Prostate gland (tissue), 2 donors: ENCODE measurements around the gene SH3TC2.

Experiments used
- CTCF ChIP-seq, 4 experiments: fragments of 200-600 bp in 2 of 4; fragments of 450-650 bp in 2 of 4; sonication (generic) in 2 of 4; IDR thresholded peaks; 1 replicate in 3 of 4; 2 replicates in 1 of 4; pipeline ENCODE4 v1.5.1; 2016 to 2019; ENCODE audit warnings: antibody characterized with exemption in 4 of 4, mild to moderate bottlenecking in 2 of 4, moderate library complexity in 2 of 4
- POLR2A ChIP-seq: fragments of 450-650 bp; IDR thresholded peaks from one replicate; pipeline ENCODE4 v1.6.1; 2016; ENCODE audit warnings: antibody characterized with exemption, mild to moderate bottlenecking

GRCh38 chr5:149072376-149072775, 9.5 kb upstream of the SH3TC2 start:
- TF ChIP-seq CTCF (IDR thresholded peaks at IDR 0.05) (no peak), POLR2A (no peak)
